H1 (cell line): ENCODE data around the gene PTP4A1. TPM values are rescaled to one million over a fixed set of nuclear protein-coding genes. Genes with fewer than 3 reads are reported as not detected.

Experiments used
- CTCF ChIA-PET: fragments of 300-600 bp; sonication (Branson Sonifier 250); formaldehyde crosslinking; loops from one replicate; lab custom pipeline; 2021; ENCODE audit not compliant: partially characterized antibody; lab: Charles Lee
- POLR2A ChIA-PET: fragments of 300-600 bp; sonication (Branson Sonifier 250); formaldehyde crosslinking; loops from one replicate; lab custom pipeline; 2021; ENCODE audit warnings: inconsistent platforms; ENCODE audit not compliant: partially characterized antibody; lab: Charles Lee
- DNase-seq, 2 experiments: peaks; one replicate each; pipeline versions ENCODE4 v3.0.0 to v3.0.0-alpha.2; 2010 to 2022; ENCODE audit warnings: low spot score in 2 of 2, low read depth in 1 of 2, mixed read lengths in 1 of 2
- FAIRE-seq: peaks from 2 replicates; lab custom pipeline; 2011; peaks lifted over from hg19 to GRCh38; lab: Jason Lieb, UNC
- H2AFZ ChIP-seq: 2 replicates; pipeline ENCODE4 v1.8.1; 2012; ENCODE audit warnings: low read length, inconsistent platforms
- H2AK5ac ChIP-seq: 2 replicates; pipeline ENCODE4 v1.6.1; 2013; ENCODE audit warnings: low read depth, low read length
- H2BK120ac ChIP-seq: replicated peaks from 2 replicates; pipeline ENCODE3; 2013; ENCODE audit warnings: low read depth, low read length, inconsistent platforms
- H2BK12ac ChIP-seq: 2 replicates; pipeline ENCODE4 v1.6.1; 2013; ENCODE audit warnings: low read depth, low read length
- H2BK15ac ChIP-seq: 2 replicates; pipeline ENCODE4 v1.6.1; 2013; ENCODE audit warnings: low read length
- H2BK20ac ChIP-seq: 2 replicates; pipeline ENCODE4 v1.6.1; 2013; ENCODE audit warnings: low read length
- H2BK5ac ChIP-seq: 2 replicates; pipeline ENCODE4 v1.6.1; 2013; ENCODE audit warnings: low read depth, low read length
- H3K14ac ChIP-seq: 2 replicates; pipeline ENCODE4 v1.6.1; 2013; ENCODE audit warnings: inconsistent platforms; ENCODE audit not compliant: insufficient read length
- H3K18ac ChIP-seq: 2 replicates; pipeline ENCODE4 v1.6.1; 2013; ENCODE audit warnings: low read length; ENCODE audit errors: extremely low read depth
- H3K23ac ChIP-seq: 2 replicates; pipeline ENCODE4 v1.6.1; 2013; ENCODE audit warnings: inconsistent platforms; ENCODE audit not compliant: insufficient read length
- H3K23me2 ChIP-seq: 2 replicates; pipeline ENCODE4 v1.6.1; 2013; ENCODE audit warnings: low read depth, low read length
- H3K27ac ChIP-seq: 2 replicates; pipeline ENCODE4 v1.6.1; 2011; ENCODE audit warnings: low read depth, low read length, inconsistent platforms
- H3K27me3 ChIP-seq, 4 experiments: replicated peaks in 1 of 4; 1 replicate in 1 of 4; 2 replicates in 3 of 4; pipeline versions ENCODE4 v1.6.1 to v1.8.1; 2011 to 2013; ENCODE audit warnings: low read length in 3 of 4, mild to moderate bottlenecking in 3 of 4, inconsistent platforms in 2 of 4, mixed read lengths in 2 of 4, moderate library complexity in 1 of 4; ENCODE audit not compliant: control insufficient read depth in 3 of 4, insufficient read depth in 3 of 4; ENCODE audit errors: extremely low read depth in 1 of 4
- H3K36me3 ChIP-seq, 4 experiments: 2 replicates each; pipeline versions ENCODE4 v1.6.1 to v1.8.1; 2011 to 2013; ENCODE audit warnings: mild to moderate bottlenecking in 4 of 4, low read length in 3 of 4, moderate library complexity in 2 of 4, control low read depth in 1 of 4, inconsistent platforms in 1 of 4; ENCODE audit not compliant: insufficient read depth in 4 of 4, control insufficient read depth in 2 of 4
- H3K4ac ChIP-seq: replicated peaks from 2 replicates; pipeline ENCODE3; 2013; ENCODE audit warnings: low read length, low read depth, mixed read lengths, inconsistent platforms; ENCODE audit not compliant: insufficient read length
- H3K4me1 ChIP-seq, 4 experiments: replicated peaks in 1 of 4; 1 replicate in 1 of 4; 2 replicates in 3 of 4; pipeline versions ENCODE4 v1.6.1 to v1.8.1; 2011 to 2013; ENCODE audit warnings: low read length in 3 of 4, inconsistent platforms in 2 of 4, mixed read lengths in 1 of 4; ENCODE audit not compliant: insufficient read depth in 4 of 4, control insufficient read depth in 3 of 4
- H3K4me2 ChIP-seq, 2 experiments: 2 replicates each; pipeline versions ENCODE4 v1.6.1 to v1.8.1; 2011 to 2013; ENCODE audit warnings: low read depth in 2 of 2, low read length in 2 of 2, control low read depth in 1 of 2, inconsistent platforms in 1 of 2, mild to moderate bottlenecking in 1 of 2; ENCODE audit not compliant: insufficient read depth in 1 of 2
- H3K4me3 ChIP-seq, 4 experiments: fragments of 200-600, 300-600 bp in 1 of 4; sonication (generic), shearing (Covaris generic), sonication (Bioruptor Twin) in 1 of 4; 2 replicates each; pipeline versions ENCODE4 v1.5.1 to v1.8.1; 2011 to 2016; ENCODE audit warnings: low read length in 4 of 4, low read depth in 3 of 4, control low read depth in 2 of 4, inconsistent platforms in 2 of 4, mild to moderate bottlenecking in 2 of 4, mixed read lengths in 1 of 4, moderate library complexity in 1 of 4; ENCODE audit not compliant: insufficient read depth in 2 of 4; ENCODE audit errors: extremely low read depth in 1 of 4
- H3K56ac ChIP-seq: replicated peaks from 2 replicates; pipeline ENCODE3; 2013; ENCODE audit warnings: low read depth, mild to moderate bottlenecking, mixed read lengths, low read length, inconsistent platforms; ENCODE audit not compliant: insufficient read length
- H3K79me1 ChIP-seq: 2 replicates; pipeline ENCODE4 v1.6.1; 2013; ENCODE audit warnings: low read depth, low read length, control low read depth
- H3K79me2 ChIP-seq, 2 experiments: 2 replicates each; pipeline versions ENCODE4 v1.6.1 to v1.8.1; 2012 to 2013; ENCODE audit warnings: low read length in 2 of 2, mild to moderate bottlenecking in 2 of 2, inconsistent platforms in 1 of 2; ENCODE audit not compliant: insufficient read depth in 2 of 2, control insufficient read depth in 1 of 2
- H3K9ac ChIP-seq, 4 experiments: replicated peaks in 1 of 4; 1 replicate in 1 of 4; 2 replicates in 3 of 4; pipeline versions ENCODE4 v1.6.1 to v1.8.1; 2011 to 2013; ENCODE audit warnings: low read depth in 3 of 4, low read length in 3 of 4, control low read depth in 2 of 4, mild to moderate bottlenecking in 2 of 4, moderate library complexity in 2 of 4, inconsistent platforms in 1 of 4; ENCODE audit errors: extremely low read depth in 1 of 4
- H3K9me3 ChIP-seq, 2 experiments: 2 replicates each; pipeline versions ENCODE4 v1.6.1 to v1.8.1; 2012 to 2013; ENCODE audit warnings: mild to moderate bottlenecking in 2 of 2, moderate library complexity in 2 of 2, control low read depth in 1 of 2, inconsistent platforms in 1 of 2, low read depth in 1 of 2, low read length in 1 of 2, mixed read lengths in 1 of 2; ENCODE audit not compliant: insufficient read depth in 2 of 2
- H4K20me1 ChIP-seq, 2 experiments: replicated peaks in 1 of 2; 2 replicates each; pipeline versions ENCODE3 to v1.8.1; 2011 to 2013; ENCODE audit warnings: inconsistent platforms in 2 of 2, low read length in 2 of 2, mild to moderate bottlenecking in 1 of 2; ENCODE audit not compliant: insufficient read depth in 2 of 2, control insufficient read depth in 1 of 2
- H4K5ac ChIP-seq: 2 replicates; pipeline ENCODE4 v1.6.1; 2013; ENCODE audit warnings: low read length, low read depth, mixed read lengths, inconsistent platforms; ENCODE audit not compliant: insufficient read length
- H4K8ac ChIP-seq: 2 replicates; pipeline ENCODE4 v1.8.0; 2013; ENCODE audit warnings: mild to moderate bottlenecking, moderate library complexity, low read length, inconsistent platforms; ENCODE audit not compliant: insufficient read depth; ENCODE audit errors: extremely low read depth
- H4K91ac ChIP-seq: replicated peaks from 2 replicates; pipeline ENCODE3; 2013; ENCODE audit warnings: low read length, mixed read lengths, inconsistent platforms; ENCODE audit not compliant: insufficient read length
- CHD1 ChIP-seq: IDR thresholded peaks from 2 replicates; pipeline ENCODE4 v1.6.1; 2012; ENCODE audit warnings: low read depth, low read length, improper control_type of control experiment
- MAFK ChIP-seq: IDR thresholded peaks from 2 replicates; pipeline ENCODE4 v1.6.1; 2012; ENCODE audit warnings: low read depth, mild to moderate bottlenecking, improper control_type of control experiment, low read length
- RBBP5 ChIP-seq: IDR thresholded peaks from 2 replicates; pipeline ENCODE4 v1.7.1; 2012; ENCODE audit warnings: low read depth, mild to moderate bottlenecking, inconsistent platforms, low read length, moderate library complexity, borderline replicate concordance
- WGBS, 2 experiments: shearing (Covaris generic) in 1 of 2; methylation state at CpG; one replicate each; pipeline versions ENCODE4 v1.1.6 to v1.1.7; 2013 to 2015; ENCODE audit warnings: low lambda C conversion rate in 2 of 2, mixed read lengths in 2 of 2, inconsistent platforms in 1 of 2, low coverage in 1 of 2, missing lambda C conversion rate in 1 of 2; ENCODE audit not compliant: insufficient replicate concordance in 2 of 2, insufficient coverage in 1 of 2, insufficient read length in 1 of 2; ENCODE audit errors: extremely low coverage in 1 of 2, missing lambda C conversion rate in 1 of 2; 5-methylcytosine and 5-hydroxymethylcytosine counted together
- polyA plus RNA-seq, 7 experiments: library from polyadenylated mRNA; depleted of rRNA in 3 of 7; stranded (reverse) in 5 of 7; unstranded in 2 of 7; fragments of >200 nt in 5 of 7; fragments of 200-250 nt in 2 of 7; gene quantifications; 1 replicate in 5 of 7; 2 replicates in 1 of 7; 4 replicates in 1 of 7; pipeline versions ENCODE4 v1.2.1 to v1.2.3, GENCODE V29; 2011 to 2013; ENCODE audit warnings: missing spikeins in 2 of 7, mixed read lengths in 2 of 7
- total RNA-seq: library from RNA; stranded (reverse); fragmentation: NEBNext Ultra II Directional; extraction: Animal tissue kit (Norgen Biotek cat#: 25700); gene quantifications from 2 replicates; pipeline ENCODE4 v1.2.1, GENCODE V29; 2021

PTP4A1 gene
- total and polyA plus RNA-seq, 2 of the 8 experiments (the other 6 are each of a cell fraction or from before 2014, with no cell fraction given), result 21.1 to 76.3 TPM

DNA sequence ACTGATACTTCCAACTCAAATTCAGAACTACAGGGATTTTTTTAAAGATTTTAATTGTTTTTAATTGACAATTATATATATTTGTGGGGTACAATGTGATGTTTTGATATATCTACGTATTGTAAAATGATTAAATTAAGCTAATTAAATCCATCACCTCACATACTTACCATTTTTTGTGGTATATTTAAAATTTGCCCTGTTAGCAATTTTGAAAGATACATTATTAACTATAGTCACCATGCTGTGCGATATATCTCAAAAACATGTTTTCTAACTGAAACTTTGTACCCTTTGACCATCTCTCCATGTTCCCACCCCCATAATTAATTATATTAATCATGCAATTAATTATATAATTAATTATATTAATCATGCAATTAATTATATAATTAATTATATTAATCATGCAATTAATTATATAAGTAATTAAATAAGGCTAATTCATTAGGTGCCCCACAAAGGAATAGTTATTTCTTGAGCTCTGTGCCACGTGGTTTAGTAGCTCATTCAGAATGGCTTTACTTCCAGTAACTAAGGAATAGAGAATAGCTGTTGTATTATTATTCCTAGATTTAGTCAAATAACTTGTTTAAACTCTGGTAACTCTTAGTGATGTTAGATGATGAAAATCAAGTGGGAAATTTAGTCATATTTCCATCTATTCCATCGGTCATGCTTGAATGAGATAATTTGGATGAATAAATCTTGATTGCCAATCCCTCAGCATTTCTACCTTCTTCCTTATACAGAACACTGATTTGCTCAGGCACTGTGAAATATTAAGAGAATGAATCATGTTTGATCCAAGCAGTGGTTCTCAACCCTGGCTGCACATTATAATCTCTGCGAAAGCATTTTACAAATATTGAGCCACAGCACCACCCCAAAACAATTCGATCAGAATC, 25.1 kb downstream of the PTP4A1 start:
- no peak for DNase-seq
- no peaks in the 10 kb centered on the region for H3K79me2 ChIP-seq
- no peak overlapping the region for H4K5ac ChIP-seq
- H2BK120ac ChIP-seq, result peak overlapping the region; percentile 52
- ChIA-PET CTCF (interaction anchor here (0.8 to 4.4 kb wide), 19 partner anchors 9 to 244 kb away, joined by 3 to 24 read pairs (median 5); partner anchors contain the start of gene PHF3), POLR2A (interaction anchor here (0.6 to 4.3 kb wide), 8 partner anchors 10 to 776 kb away, joined by 3 to 26 read pairs (median 6); partner anchors contain the start of gene PHF3)
- peaks cover 0 to 5% (median 2%) of the 10 kb centered on the region in 4 experiments; a peak in 3 of 7 replicates for H3K4me1 ChIP-seq
- no peak overlapping the region for H3K4ac ChIP-seq
- no peaks in the 10 kb centered on the region for H3K27me3 ChIP-seq
- H4K8ac ChIP-seq, result no peak overlapping the region
- H3K9ac ChIP-seq, result peak overlapping the region in 3 of 4 experiments; percentile 44 to 72 (median 70); a peak in 3 of 7 replicates
- no peak overlapping the region for H3K18ac ChIP-seq
- H2BK5ac ChIP-seq, result no peak overlapping the region
- H3K79me1 ChIP-seq, result no peaks in the 10 kb centered on the region
- peak overlapping the region; percentile 98 for H2AFZ ChIP-seq
- H3K36me3 ChIP-seq, result no peaks in the 10 kb centered on the region
- peaks cover 5% of the 10 kb centered on the region for H3K23me2 ChIP-seq
- H3K4me2 ChIP-seq, result peak overlapping the region; percentile 48 to 99
- H3K4me3 ChIP-seq, result peak overlapping the region; percentile 48 to 83 (median 62); a peak in 7 of 8 replicates
- H2BK15ac ChIP-seq, result no peak overlapping the region
- H4K20me1 ChIP-seq, result no peaks in the 10 kb centered on the region
- H4K91ac ChIP-seq, result no peak overlapping the region
- H2AK5ac ChIP-seq, result no peak overlapping the region
- no peak overlapping the region for H3K23ac ChIP-seq
- no peak overlapping the region for H2BK12ac ChIP-seq
- H3K14ac ChIP-seq, result no peak overlapping the region
- no peak overlapping the region for H2BK20ac ChIP-seq
- H3K27ac ChIP-seq, result no peak overlapping the region
- no peaks in the 10 kb centered on the region for H3K9me3 ChIP-seq
- 68% methylated on average over 6 of the region's 6 CpGs; no CpG with 5 or more reads in 1 of the 2 experiments for WGBS, 2 experiments
- FAIRE-seq, result no peak
- H3K56ac ChIP-seq, result no peak overlapping the region
- no peak for TF ChIP-seq RBBP5
- no peak for TF ChIP-seq CHD1
- TF ChIP-seq MAFK, result peak; percentile 12; the same call in 1 of the 2 replicates
